SK-N-SH treated with all-trans-retinoic acid at 6 μM for 48 hours (cell line): ENCODE measurements around the gene JMJD4.

Experiments
- CREB5 ChIP-seq: fragments of 250-450 bp; sonication (Bioruptor Pico); IDR thresholded peaks from 2 replicates; pipeline ENCODE4 v1.5.1; 2020; ENCODE audit warnings: low read depth, mild to moderate bottlenecking, moderate library complexity
- CSDC2 ChIP-seq: fragments of 250-450 bp; sonication (Bioruptor Pico); IDR thresholded peaks from 2 replicates; pipeline ENCODE4 v1.5.0; 2020; ENCODE audit warnings: mild to moderate bottlenecking, moderate library complexity
- ESRRG ChIP-seq: fragments of 250-450 bp; sonication (Bioruptor Pico); IDR thresholded peaks from 2 replicates; pipeline ENCODE4 v1.6.1; 2021; ENCODE audit warnings: mild to moderate bottlenecking
- PATZ1 ChIP-seq: fragments of 250-450 bp; sonication (Bioruptor Pico); IDR thresholded peaks from 2 replicates; pipeline ENCODE4 v1.8.0; 2020; ENCODE audit warnings: mild to moderate bottlenecking, moderate library complexity, borderline replicate concordance
- PPARA ChIP-seq: fragments of 250-450 bp; sonication (Bioruptor Pico); IDR thresholded peaks from 2 replicates; pipeline ENCODE4 v1.5.0; 2020; ENCODE audit warnings: mild to moderate bottlenecking, borderline replicate concordance
- RARB ChIP-seq: fragments of 250-450 bp; sonication (Bioruptor Pico); IDR thresholded peaks from 2 replicates; pipeline ENCODE4 v1.8.0; 2021; ENCODE audit warnings: mild to moderate bottlenecking, moderate library complexity
- TCF4 ChIP-seq: fragments of 250-450 bp; sonication (Bioruptor Pico); IDR thresholded peaks from 2 replicates; pipeline ENCODE4 v1.8.0; 2021; ENCODE audit warnings: mild to moderate bottlenecking, moderate library complexity, borderline replicate concordance
- TSHZ2 ChIP-seq: fragments of 250-450 bp; sonication (Bioruptor Pico); IDR thresholded peaks from 2 replicates; pipeline ENCODE4 v1.5.0; 2020; ENCODE audit warnings: mild to moderate bottlenecking, moderate library complexity
- ZC3H10 ChIP-seq: fragments of 250-450 bp; sonication (Bioruptor Pico); IDR thresholded peaks from 2 replicates; pipeline ENCODE4 v1.5.1; 2021; ENCODE audit warnings: mild to moderate bottlenecking, moderate library complexity
- ZFP3 ChIP-seq: fragments of 250-450 bp; sonication (Bioruptor Pico); IDR thresholded peaks from 2 replicates; pipeline ENCODE4 v1.5.0; 2020; ENCODE audit warnings: mild to moderate bottlenecking, moderate library complexity
- ZNF565 ChIP-seq: fragments of 450-650 bp; formaldehyde crosslinking; conservative IDR thresholded peaks from 2 replicates; pipeline ENCODE4 v1.5.0; 2020; ENCODE audit warnings: low read depth, mild to moderate bottlenecking, moderate library complexity
- ZNF8 ChIP-seq: fragments of 450-650 bp; formaldehyde crosslinking; IDR thresholded peaks from 2 replicates; pipeline ENCODE4 v1.5.0; 2020; ENCODE audit warnings: mild to moderate bottlenecking, moderate library complexity

- TF ChIP-seq ZNF8 (CRISPR knock-in tag) (no peak), PATZ1 (CRISPR knock-in tag) (no peak), RARB (CRISPR knock-in tag) (no peak), CREB5 (CRISPR knock-in tag) (no peak), ESRRG (CRISPR knock-in tag) (no peak), CSDC2 (CRISPR knock-in tag) (no peak), PPARA (no peak), ZC3H10 (CRISPR knock-in tag) (no peak), TSHZ2 (CRISPR knock-in tag) (no peak), TCF4 (no peak), ZFP3 (CRISPR knock-in tag) (no peak), ZNF565 (CRISPR knock-in tag) (no peak)
Observed at GRCh38 chr1:227763246-227764018, 28.3 kb upstream of the JMJD4 start.
